IMR-90 (cell line): ENCODE measurements around the gene PRKN. TPM values are rescaled to one million over a fixed set of nuclear protein-coding genes. Genes with fewer than 3 reads are reported as not detected.

ENCODE experiments used
- ATAC-seq: fragments of 200-7000 bp; cut with Tn5 transposase; 2 replicates; pipeline ENCODE4 v1.9.1; 2020; ENCODE audit warnings: low read depth, mild to moderate bottlenecking, moderate library complexity
- BruUV-seq: library from RNA; stranded (reverse); fragments of 400-500 nt; replicated peaks from 2 replicates; lab custom pipeline; 2021; lab: Mats Ljungman, UMichigan
- CTCF ChIA-PET: fragments of 300-600 bp; formaldehyde crosslinking; extraction: SDS; loops from one replicate; lab custom pipeline; 2021; ENCODE audit warnings: antibody characterized with exemption; lab: Yijun Ruan, JAX
- POLR2A ChIA-PET: fragments of 300-600 bp; sonication (Branson Sonifier 250); formaldehyde crosslinking; loops from one replicate; lab custom pipeline; 2022; ENCODE audit warnings: antibody characterized with exemption; ENCODE audit not compliant: unreplicated experiment; lab: Charles Lee
- DNase-seq: peaks from one replicate; pipeline ENCODE4 v3.0.0; 2013
- H2AFZ ChIP-seq: replicated peaks from 2 replicates; pipeline ENCODE3; 2013; ENCODE audit warnings: low read length, mild to moderate bottlenecking; ENCODE audit not compliant: poor library complexity
- H2AK5ac ChIP-seq: 2 replicates; pipeline ENCODE4 v1.6.1; 2013; ENCODE audit warnings: low read depth, low read length, inconsistent platforms
- H2AK9ac ChIP-seq: replicated peaks from 2 replicates; pipeline ENCODE3; 2013; ENCODE audit warnings: mild to moderate bottlenecking, low read depth, low read length, moderate library complexity; ENCODE audit not compliant: poor library complexity
- H2BK120ac ChIP-seq: 2 replicates; pipeline ENCODE4 v1.6.1; 2013; ENCODE audit warnings: low read depth, low read length, inconsistent platforms
- H2BK15ac ChIP-seq: 3 replicates; pipeline ENCODE4 v1.6.1; 2013; ENCODE audit warnings: low read depth, low read length, inconsistent platforms
- H2BK20ac ChIP-seq: 2 replicates; pipeline ENCODE4 v1.6.1; 2013; ENCODE audit warnings: low read depth, mild to moderate bottlenecking, inconsistent platforms, low read length, moderate library complexity
- H2BK5ac ChIP-seq: 2 replicates; pipeline ENCODE4 v1.6.1; 2013; ENCODE audit warnings: mild to moderate bottlenecking, low read depth, low read length, inconsistent platforms; ENCODE audit not compliant: poor library complexity, severe bottlenecking
- H3K14ac ChIP-seq: replicated peaks from 2 replicates; pipeline ENCODE4 v1.6.1; 2013; ENCODE audit warnings: low read depth, low read length, inconsistent platforms
- H3K18ac ChIP-seq: 2 replicates; pipeline ENCODE4 v1.6.1; 2013; ENCODE audit warnings: low read depth, low read length, control low read depth
- H3K23ac ChIP-seq: 2 replicates; pipeline ENCODE4 v1.6.1; 2013; ENCODE audit warnings: low read depth, low read length, inconsistent platforms
- H3K27ac ChIP-seq: 2 replicates; pipeline ENCODE4 v1.5.1; 2013; ENCODE audit warnings: mild to moderate bottlenecking, control low read depth, low read length; ENCODE audit not compliant: insufficient read depth
- H3K27me3 ChIP-seq: 2 replicates; pipeline ENCODE4 v1.6.1; 2013; ENCODE audit warnings: low read length; ENCODE audit not compliant: control insufficient read depth, insufficient read depth
- H3K36me3 ChIP-seq: 2 replicates; pipeline ENCODE4 v1.6.1; 2013; ENCODE audit warnings: low read length, mixed read lengths; ENCODE audit not compliant: control insufficient read depth, insufficient read depth
- H3K4ac ChIP-seq: 2 replicates; pipeline ENCODE4 v1.6.1; 2013; ENCODE audit warnings: low read depth, low read length, inconsistent platforms
- H3K4me1 ChIP-seq: 2 replicates; pipeline ENCODE4 v1.6.1; 2013; ENCODE audit warnings: low read length, mixed read lengths; ENCODE audit not compliant: control insufficient read depth, insufficient read depth
- H3K4me2 ChIP-seq: 2 replicates; pipeline ENCODE4 v1.6.1; 2013; ENCODE audit warnings: low read depth, mild to moderate bottlenecking, control low read depth, low read length, moderate library complexity
- H3K4me3 ChIP-seq: 2 replicates; pipeline ENCODE4 v1.5.1; 2013; ENCODE audit warnings: low read depth, mild to moderate bottlenecking, control low read depth, low read length, moderate library complexity; ENCODE audit not compliant: insufficient read depth
- H3K56ac ChIP-seq: 2 replicates; pipeline ENCODE4 v1.6.1; 2013; ENCODE audit warnings: low read length, inconsistent platforms; ENCODE audit not compliant: insufficient read depth; ENCODE audit errors: extremely low read depth
- H3K79me1 ChIP-seq, 2 experiments: 2 replicates each; pipeline ENCODE4 v1.6.1; 2013; ENCODE audit warnings: low read length in 2 of 2, inconsistent platforms in 1 of 2, low read depth in 1 of 2
- H3K9ac ChIP-seq: 2 replicates; pipeline ENCODE4 v1.6.1; 2013; ENCODE audit warnings: low read depth, low read length, control low read depth
- H3K9me1 ChIP-seq: 2 replicates; pipeline ENCODE4 v1.6.1; 2013; ENCODE audit warnings: low read length, inconsistent platforms; ENCODE audit not compliant: insufficient read depth
- H3K9me3 ChIP-seq: 2 replicates; pipeline ENCODE4 v1.6.1; 2013; ENCODE audit warnings: low read length; ENCODE audit not compliant: control insufficient read depth, insufficient read depth
- H4K20me1 ChIP-seq: 2 replicates; pipeline ENCODE4 v1.6.1; 2013; ENCODE audit warnings: low read length, inconsistent platforms; ENCODE audit not compliant: insufficient read depth
- H4K5ac ChIP-seq: 2 replicates; pipeline ENCODE4 v1.6.1; 2013; ENCODE audit warnings: mild to moderate bottlenecking, low read depth, low read length, control low read depth
- H4K8ac ChIP-seq, 2 experiments: 2 replicates each; pipeline ENCODE4 v1.6.1; 2013; ENCODE audit warnings: low read depth in 2 of 2, low read length in 2 of 2, control low read depth in 1 of 2, inconsistent platforms in 1 of 2
- H4K91ac ChIP-seq: 2 replicates; pipeline ENCODE4 v1.6.1; 2013; ENCODE audit warnings: low read depth, low read length, inconsistent platforms; ENCODE audit not compliant: insufficient read depth
- BHLHE40 ChIP-seq: fragments of 150-350 bp; IDR thresholded peaks from 2 replicates; pipeline ENCODE4 v1.6.1; 2016; ENCODE audit warnings: mild to moderate bottlenecking, low read depth, low read length
- POLR2A ChIP-seq: IDR thresholded peaks from 2 replicates; pipeline ENCODE4 v1.6.1; 2012; ENCODE audit warnings: mild to moderate bottlenecking, low read depth, low read length
- RAD21 ChIP-seq: IDR thresholded peaks from 2 replicates; pipeline ENCODE4 v1.6.1; 2012; ENCODE audit warnings: low read length, improper control_type of control experiment
- WGBS, 2 experiments: methylation state at CpG; one replicate each; pipeline versions ENCODE4 v1.1.5 to v1.1.7; 2013; ENCODE audit warnings: missing lambda C conversion rate in 2 of 2; ENCODE audit not compliant: insufficient read length in 1 of 2; ENCODE audit errors: extremely low coverage in 2 of 2; 5-methylcytosine and 5-hydroxymethylcytosine counted together
- dilution Hi-C: fragments of 300-500 bp; cut with HindIII; formaldehyde crosslinking; loops from one replicate; pipeline ENCODE4 v1.14.3; 2018; ENCODE audit warnings: low sequenced_read_pairs; ENCODE audit not compliant: unreplicated experiment
- in situ Hi-C: fragments of 300-500 bp; cut with MboI; formaldehyde crosslinking; loops from 3 replicates; pipeline ENCODE4 v1.14.3; 2019; ENCODE audit warnings: low sequenced_read_pairs, inconsistent platforms, mixed read lengths
- intact Hi-C: fragments of 100-400 bp; cut with micrococcal nuclease; formaldehyde crosslinking; loops from 2 replicates; pipeline ENCODE4 v1.10.0; 2022
- polyA plus RNA-seq, 3 experiments: library from polyadenylated mRNA; depleted of rRNA; stranded (reverse); fragments of >200 nt; gene quantifications; 2 replicates each; pipeline ENCODE4 v1.2.3, GENCODE V29; 2012; ENCODE audit warnings: low replicate concordance in 1 of 3
- total RNA-seq: library from RNA; depleted of rRNA; stranded (reverse); fragments of >200 nt; gene quantifications from 2 replicates; pipeline ENCODE4 v1.2.3, GENCODE V29; 2012

Gene PRKN
- total and polyA plus RNA-seq, 2 of the 4 experiments (the other 2 are of a cell fraction) = 0.15 to 0.18 TPM

GRCh38 chr6:161344626-161345025, 1382.9 kb downstream of the PRKN start:
- no peak overlapping the region for H3K23ac ChIP-seq
- no peak overlapping the region for H2AK5ac ChIP-seq
- H3K79me1 ChIP-seq = no peaks in the 10 kb centered on the region
- TF ChIP-seq RAD21 (no peak), BHLHE40 (no peak), POLR2A (no peak)
- H4K91ac ChIP-seq = no peak overlapping the region
- H2BK20ac ChIP-seq = no peak overlapping the region
- H4K20me1 ChIP-seq = no peaks in the 10 kb centered on the region
- no peak overlapping the region for H3K18ac ChIP-seq
- H2BK15ac ChIP-seq = no peak overlapping the region
- intact Hi-C loops (no loop called here), in situ Hi-C loops (no loop called here), dilution Hi-C loops (no loop called here)
- ChIA-PET CTCF (no interaction called here), POLR2A (no interaction called here)
- H3K27me3 ChIP-seq = no peaks in the 10 kb centered on the region
- H3K27ac ChIP-seq = no peak overlapping the region
- H3K9me3 ChIP-seq = no peaks in the 10 kb centered on the region
- DNase-seq = no peak
- no peak overlapping the region for H2AFZ ChIP-seq
- H3K4me3 ChIP-seq = no peak overlapping the region
- no peak overlapping the region for H3K56ac ChIP-seq
- no peak overlapping the region for H4K8ac ChIP-seq
- H2AK9ac ChIP-seq = no peak overlapping the region
- no peak overlapping the region for H2BK5ac ChIP-seq
- BruUV-seq = no TSS peak
- no peak overlapping the region for H3K9ac ChIP-seq
- H3K9me1 ChIP-seq = no peaks in the 10 kb centered on the region
- H3K36me3 ChIP-seq = no peaks in the 10 kb centered on the region
- no peak overlapping the region for H3K4me2 ChIP-seq
- WGBS, 2 experiments = no CpG with 5 or more reads among the region's 3 CpGs
- H2BK120ac ChIP-seq = no peak overlapping the region
- no peaks in the 10 kb centered on the region for H3K4me1 ChIP-seq
- no peak for ATAC-seq
- no peak overlapping the region for H4K5ac ChIP-seq
- no peak overlapping the region for H3K14ac ChIP-seq
- H3K4ac ChIP-seq = no peak overlapping the region
